IPS-NIHi7 (cell line): Measurements from ENCODE around the gene SNX7.

Source experiments
- DNase-seq: peaks from one replicate; pipeline ENCODE4 v3.0.0; 2012; ENCODE audit warnings: mixed read lengths; ENCODE audit errors: extremely low spot score

Gene SNX7

DNA sequence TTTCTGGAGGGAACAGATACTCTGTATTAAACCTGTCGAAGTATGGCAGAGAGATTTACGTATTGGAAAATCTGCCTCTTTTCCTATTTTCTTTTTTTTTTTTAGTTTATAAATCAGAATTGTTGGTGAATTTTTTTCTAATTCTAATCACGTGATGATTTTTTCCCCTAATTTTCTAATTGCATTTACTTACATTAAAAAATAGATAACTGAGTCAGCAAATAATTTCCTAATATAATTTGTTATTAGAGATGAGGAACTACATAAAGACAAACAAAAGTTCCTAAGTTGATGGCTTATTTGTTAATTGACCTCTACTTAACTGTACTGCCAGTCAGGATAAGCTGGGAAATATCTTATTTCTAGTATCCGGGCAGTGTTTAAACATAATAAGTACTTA is 34.6 kb downstream of the SNX7 start:
- no peak for DNase-seq

DNA sequence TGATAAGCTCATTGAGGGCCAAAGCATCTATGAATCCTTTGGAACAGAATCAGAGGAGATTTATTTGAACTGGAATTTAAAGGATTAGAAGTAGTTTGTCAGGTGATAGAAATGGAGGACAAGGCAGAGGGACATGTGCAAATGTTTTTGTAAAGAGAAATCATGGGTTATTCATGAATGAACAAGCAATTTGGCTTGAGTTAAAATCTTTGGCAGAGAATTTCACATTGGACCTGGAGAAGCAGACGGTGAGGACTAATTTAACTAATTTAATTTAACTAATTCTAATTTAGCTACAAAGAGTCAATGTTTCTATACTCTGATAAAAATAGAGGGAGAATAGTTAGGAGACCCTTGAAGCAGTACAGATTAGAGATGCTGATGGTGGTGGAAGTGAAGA is 36.3 kb downstream of the SNX7 start:
- no peak for DNase-seq

DNA sequence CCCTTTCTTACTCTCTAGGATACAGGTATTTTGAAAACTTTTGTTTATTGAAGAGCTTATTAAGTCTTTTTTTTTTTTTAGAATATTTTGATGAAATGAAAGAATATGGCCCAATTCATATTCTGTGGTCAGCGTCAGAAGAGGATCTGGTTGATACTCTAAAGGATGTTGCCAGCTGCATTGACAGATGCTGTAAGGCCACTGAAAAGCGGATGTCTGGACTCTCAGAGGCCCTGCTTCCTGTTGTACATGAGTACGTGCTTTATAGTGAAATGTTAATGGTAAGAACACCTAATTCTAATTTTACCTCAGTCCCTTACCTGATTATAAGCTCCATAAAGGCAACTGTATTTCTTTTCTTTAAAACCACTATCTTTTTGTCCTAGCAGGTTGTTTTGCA is 37.1 kb downstream of the SNX7 start:
- no peak for DNase-seq

DNA sequence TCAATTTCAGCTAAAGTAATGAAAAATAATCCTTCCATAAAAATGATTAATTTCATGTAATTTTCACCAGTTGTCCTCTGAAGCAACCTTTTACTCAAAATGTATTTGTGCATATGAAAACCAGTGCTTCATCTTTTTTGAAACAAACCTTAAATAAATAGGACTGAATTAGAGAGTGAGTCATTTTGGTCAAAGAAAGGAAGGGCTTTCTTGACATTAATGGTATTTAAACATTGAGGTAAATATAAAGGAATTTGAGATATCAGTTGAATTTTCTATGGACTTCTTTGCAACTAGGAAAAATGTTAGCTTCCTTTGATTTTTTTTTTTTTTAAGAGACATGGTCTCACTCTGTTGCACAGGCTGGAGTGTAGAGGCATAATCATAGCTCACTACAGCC is 38.7 kb downstream of the SNX7 start:
- no peak for DNase-seq

DNA sequence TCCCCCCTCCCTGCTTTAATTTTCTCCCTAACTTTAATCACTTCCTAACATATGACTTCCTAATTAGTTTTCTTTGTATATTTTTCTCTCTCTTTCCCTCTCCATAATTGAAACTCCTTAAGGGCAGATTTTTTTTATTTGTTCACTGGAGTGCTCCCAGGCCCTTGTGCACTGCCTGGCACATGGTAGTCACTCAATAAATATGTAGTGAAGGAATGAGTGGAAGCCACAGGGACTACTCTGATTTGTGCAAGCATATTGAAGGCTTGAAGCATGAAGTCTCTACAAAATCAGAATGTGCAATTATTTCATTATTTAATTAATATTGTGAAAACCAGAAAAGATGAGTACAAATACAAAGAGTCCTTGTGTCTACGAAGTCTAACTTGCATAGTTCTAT is 41.5 kb downstream of the SNX7 start:
- no peak for DNase-seq

DNA sequence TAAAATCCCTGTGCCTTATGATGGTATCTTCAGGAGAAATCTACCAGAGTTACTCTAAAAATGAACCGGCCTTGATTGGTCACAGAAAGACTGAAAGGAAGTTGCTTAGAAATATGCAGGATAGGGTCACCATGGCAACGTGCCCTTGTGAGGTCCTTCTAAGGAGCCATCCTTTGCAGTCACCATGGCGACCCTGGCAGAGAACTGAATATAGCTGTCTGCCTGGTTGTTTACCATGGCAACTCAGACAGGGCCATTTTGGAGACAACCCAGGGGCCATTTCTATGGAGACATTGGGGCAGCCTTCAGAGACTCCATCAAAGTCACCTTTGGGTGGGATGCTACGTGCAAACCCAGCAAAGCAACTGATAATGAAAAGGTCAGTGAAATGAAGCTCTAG is 43.0 kb downstream of the SNX7 start:
- DNase-seq = peak; percentile 14

DNA sequence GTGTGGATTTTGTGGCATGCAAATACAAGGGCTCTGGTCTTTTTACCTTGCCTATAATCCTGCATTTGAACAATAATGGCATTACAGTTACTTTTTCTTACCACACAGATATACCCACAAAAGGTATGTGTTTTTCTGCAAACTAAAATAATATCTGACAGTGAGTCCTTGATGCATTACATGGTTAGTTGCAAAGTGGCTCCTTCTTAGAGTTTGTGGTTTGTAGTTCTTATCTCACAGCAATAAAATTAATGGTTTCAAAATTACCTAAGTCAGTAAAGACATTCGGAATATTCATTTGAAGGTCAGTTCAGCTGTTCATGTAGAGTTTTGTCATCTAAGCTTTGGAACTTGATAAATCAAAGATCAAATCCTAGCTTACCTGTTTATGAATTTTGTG is 43.5 kb downstream of the SNX7 start:
- DNase-seq = no peak

DNA sequence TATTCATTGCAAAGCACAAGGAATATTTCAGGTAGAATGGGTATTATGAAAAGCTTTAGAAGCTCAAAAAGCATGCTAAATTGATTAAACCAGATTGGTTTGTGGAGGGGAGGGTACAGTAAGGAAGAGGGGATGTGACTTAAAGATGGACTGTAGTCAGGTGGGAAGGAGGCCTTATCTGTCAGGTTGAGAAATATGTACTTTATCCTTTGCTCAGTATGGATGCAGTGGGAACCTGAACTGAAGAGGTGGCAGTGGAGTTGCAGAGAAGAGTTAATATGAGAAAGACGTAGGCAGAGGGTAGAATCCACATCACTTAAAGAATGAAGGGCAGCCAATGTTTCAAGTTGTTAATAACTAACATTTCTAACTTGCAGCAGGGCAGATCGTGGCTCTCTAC is 44.1 kb downstream of the SNX7 start:
- DNase-seq = no peak

DNA sequence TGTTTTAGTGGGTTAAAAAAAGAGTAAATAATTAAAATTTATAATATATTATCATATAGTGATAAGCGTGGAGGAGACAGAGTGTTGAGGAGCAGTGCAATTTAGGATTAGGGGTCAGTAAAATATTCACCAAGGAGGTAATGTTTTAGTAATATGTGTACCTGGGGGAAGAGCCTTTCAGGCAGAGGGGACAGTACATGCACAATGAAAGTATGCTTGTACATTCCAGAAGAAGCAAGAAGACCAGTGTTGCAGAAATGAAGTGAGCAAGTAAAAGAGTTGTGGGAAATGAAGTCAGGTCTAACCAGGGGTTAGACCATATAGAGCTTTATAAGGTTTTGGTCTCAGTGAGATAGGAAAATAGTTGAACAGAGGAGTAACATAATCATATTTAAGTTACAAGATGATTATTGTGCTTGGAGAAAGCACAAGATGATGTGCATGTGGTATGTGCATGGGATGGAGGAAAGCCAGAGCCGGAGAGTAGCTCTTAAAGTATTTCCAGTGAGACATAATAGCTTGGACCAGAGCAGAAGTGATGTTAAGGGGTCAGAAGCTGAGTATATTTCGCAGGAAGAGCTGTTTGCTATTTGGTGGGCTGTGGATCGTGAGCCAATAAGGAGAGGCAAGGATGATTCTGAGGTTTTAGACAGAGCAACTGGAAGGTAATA is 44.8 kb downstream of the SNX7 start:
- DNase-seq = no peak

DNA sequence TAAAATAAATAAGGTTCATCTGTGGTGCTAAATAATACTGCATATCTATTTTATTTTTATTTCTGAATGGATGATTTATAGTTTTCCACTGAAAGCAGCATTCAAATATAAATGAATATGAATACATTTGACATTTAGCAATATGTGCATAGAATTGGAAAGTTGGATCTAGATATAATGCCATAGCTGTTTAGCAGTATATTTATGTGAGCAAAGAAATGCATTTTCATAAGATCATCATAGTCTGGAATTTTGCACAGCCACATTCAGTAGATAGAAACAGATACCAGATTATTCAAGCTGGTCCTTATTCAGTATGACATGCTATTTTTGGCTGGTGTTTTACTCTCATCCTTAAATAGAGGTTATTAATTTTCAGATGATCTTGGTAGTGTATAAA is 46.0 kb downstream of the SNX7 start:
- no peak for DNase-seq

DNA sequence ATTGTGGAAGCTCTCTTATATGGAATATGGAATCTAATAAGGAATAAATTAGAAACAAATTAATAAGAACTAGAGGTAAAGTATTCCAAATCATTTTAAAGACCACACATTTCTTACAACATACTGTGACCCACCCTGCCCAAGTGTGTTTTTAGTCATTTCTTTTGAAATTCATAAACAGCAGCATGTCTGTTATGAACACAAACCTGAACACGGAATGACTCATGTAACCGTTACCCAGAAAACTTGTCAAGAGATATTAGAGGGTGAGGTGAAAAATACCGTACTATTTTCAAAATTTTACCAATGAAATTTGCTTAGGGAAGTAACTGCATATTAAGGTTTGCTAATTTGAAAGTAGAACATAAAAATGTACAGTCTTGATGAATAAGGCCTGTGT is 48.4 kb downstream of the SNX7 start:
- DNase-seq = no peak

DNA sequence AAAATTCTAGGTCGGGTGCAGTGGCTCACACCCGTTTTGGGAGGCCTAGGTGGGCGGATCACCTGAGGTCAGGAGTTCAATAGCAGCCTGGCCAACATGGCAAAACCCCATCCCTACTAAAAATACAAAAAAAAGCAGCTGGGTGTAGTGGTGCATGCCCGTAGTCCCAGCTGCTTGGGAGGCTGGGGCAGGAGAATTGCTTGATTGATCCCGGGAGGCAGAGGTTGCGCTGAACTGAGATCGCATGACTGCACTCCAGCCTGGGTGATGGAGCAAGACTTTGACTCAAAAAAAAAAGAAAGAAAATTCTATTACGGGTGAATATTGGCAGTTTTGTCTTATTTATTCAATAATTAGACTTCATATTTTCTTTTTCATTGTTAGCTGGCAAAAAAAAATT is 62.1 kb downstream of the SNX7 start:
- DNase-seq = no peak

DNA sequence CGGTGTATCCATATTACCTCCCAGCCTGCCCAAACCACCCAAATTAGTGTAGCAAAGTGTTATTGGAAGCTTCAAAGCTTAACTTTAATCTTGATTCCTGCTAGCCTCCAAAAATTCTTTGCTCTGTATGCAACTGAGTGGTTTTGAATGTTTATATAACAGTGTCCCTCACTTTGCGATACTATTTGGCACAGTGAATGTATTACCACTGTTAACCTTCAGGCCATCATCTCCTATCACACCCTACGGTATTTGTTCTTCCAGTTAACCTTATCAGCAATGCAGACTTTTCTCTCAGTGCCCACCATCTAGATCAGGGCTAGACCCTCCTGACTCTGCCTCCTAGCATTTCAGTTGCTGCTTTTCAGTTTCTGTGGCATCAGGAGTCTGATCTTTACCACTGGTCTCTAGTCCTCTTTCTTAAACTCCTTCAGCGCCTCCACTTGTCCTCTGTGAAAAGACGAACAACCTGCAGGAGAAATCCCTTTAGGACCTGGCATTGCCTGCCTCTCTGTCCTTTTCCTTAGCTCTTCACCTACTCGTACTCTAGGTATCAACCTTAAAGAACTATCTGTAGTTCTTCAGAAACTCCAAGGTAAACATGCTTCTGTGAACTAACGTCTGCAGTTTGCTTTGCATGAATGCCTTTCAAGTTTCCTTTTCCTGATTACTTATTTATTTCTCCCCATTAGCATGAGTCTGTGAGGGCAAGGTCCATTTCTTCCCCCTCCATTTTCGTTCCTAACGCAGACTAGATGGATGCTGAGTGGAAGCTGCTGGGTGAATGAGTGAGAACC is 71.7 kb downstream of the SNX7 start:
- no peak for DNase-seq

DNA sequence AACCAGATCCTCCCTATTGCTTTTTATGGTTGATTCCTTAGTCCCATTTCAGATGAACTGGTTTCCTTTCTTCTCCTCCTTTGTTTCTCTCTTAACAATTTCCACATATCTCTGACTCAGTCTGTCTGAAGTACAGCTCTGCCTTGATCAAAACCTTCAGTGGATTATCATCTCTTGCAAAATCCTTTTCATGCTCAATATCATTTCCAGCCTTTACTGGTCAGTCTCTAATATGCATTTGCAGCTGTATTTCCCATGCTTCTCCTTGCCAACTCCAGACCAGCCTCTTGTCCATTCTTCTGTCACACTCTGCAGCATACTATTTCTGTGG is 72.2 kb downstream of the SNX7 start:
- no peak for DNase-seq

DNA sequence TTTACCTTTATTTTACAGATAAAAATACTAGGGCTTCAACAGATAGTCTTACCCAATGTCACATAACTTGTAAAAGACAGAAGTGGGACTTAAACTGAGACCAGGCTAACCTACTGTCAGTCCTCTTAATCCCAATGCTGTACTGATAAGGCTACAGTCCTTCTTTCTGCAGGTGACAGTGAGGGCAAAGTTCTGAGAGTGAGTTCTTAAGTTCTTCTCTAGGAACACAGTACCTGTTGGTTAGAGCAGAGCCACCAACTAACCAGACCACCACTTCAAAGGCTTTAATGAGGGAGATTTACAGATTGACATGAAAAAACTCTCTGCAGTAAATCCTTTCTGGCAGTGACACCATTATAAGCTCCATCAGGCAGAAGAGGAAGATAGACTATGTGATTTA is 74.2 kb downstream of the SNX7 start:
- DNase-seq = no peak

DNA sequence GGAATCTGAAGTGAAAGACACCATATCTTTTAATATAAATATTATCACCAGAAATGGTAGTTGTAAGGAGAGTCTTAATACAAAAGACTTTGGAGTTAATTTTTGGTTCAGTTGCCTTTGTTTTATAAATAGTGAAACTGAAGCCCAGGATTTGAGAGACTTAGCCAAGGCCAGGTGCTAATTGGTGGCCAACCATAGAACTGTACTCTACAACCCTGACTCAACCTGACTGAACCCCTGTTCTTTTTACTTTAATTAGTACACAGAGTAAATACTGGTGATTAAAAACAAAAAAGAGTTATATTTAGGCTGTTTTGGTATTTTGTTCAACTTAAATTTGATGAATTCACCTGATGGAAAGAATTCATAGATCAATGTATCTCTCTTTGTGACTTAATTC is 76.3 kb downstream of the SNX7 start:
- DNase-seq = no peak

DNA sequence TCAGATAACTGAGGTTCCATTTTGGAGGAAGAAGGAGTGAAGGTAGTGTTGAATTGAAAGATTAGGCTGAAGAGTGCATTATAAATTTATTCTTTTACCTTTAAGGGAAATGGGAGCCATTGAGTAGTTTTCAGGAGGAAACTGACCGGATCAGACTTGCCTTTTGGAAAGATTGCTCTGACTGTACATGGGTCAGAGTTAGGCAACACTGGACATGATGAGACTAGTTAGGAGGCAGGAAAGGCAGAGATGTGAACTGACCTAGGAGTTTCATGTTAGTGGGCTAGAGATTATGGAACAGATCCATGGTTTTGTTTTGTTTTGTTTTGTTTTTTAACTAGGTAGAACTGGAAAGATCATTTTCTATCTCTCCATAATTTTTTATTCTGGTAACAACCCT is 78.2 kb downstream of the SNX7 start:
- no peak for DNase-seq

DNA sequence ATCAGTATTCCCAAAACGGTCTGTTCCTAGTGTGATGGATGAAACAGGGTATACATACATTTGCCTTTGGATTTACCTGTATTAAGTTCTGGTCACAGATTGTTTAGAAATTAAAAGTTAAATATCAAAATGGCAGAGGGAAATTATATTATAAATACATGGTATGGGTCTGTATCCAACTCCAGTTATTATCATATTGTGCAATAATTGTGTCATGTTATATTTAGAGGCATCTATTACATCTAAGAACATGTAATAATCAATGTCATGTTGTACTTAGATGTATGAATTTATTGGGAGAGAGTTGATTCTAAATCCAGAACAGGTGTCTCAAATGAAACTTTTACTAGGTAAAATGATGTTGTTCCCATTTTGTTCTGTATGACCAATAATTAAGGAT is 79.6 kb downstream of the SNX7 start:
- no peak for DNase-seq

DNA sequence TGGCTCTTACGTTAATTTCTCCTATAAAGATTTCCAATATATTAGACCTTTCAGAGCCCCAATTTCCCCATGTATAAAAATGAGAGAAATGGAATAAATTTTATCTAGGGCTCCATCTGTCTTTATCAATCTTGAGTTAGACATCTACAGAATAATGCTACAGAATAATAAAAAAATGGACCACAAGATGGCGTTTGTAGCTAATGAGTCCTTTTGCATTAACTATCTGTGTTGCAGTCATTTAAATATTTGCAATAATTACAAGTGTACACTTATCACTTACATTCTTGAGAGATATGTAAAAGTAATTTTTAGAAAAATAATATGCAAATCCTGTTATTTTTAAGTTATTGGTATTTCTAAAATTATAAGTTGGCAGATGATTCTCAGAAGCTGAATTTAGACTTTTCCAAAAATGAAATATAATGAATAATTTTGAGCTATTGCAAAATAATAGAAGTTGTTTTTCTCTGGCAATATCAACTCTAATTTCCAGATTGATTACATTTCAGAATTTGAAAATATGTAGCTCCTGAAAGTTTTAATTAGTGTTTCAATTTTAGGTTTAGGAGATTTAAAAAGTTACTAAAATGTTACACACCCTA is 87.7 kb downstream of the SNX7 start:
- DNase-seq = no peak

DNA sequence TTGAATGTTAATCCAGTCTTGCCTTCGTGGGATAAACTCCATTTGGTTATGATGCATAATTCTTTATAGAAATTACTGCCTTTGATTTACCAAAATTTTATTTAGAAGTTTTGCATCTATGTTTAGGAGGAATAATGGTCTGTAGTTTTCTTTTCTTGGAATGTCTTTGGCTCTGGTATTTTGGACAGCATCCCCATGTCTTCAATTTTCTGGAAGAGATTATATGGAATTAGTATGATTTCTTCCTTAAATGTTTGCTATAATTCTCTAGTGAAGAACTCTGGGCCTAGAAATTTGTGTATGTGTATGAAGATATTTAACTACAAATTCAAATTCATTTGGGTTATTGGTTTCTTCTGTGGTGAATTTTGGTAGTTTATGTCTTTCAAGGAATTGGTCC is 92.7 kb downstream of the SNX7 start:
- no peak for DNase-seq

DNA sequence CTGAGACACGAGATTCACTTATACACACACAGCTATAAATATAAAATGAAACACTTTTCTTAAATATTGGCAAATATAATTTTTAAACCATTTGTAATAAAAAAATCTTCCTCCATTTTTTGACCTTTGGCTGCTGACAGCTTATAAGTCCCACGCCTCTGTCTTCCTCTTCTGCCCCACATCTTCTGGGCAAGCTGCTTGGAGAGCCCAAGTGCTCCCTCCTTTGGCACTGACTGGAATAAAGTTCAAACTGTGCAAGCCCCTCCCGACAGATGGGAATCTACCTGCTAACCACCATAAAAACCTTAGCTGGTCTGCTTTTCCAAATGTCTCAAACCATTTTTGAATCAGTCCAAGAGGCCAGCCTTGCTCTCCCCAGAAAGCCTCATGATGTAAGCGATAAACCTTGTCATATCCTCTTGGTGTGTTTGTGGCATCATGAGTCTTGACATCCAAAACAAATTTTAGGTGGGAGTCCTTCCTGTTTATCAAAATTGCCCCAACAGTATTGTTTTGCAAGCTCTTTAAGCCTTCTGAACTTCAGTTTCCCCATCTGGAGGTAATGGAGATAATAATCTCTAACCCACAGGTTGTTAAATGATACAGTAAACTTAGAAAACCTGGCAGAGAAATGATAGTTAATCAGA is 99.8 kb downstream of the SNX7 start:
- peak; percentile 53 for DNase-seq

DNA sequence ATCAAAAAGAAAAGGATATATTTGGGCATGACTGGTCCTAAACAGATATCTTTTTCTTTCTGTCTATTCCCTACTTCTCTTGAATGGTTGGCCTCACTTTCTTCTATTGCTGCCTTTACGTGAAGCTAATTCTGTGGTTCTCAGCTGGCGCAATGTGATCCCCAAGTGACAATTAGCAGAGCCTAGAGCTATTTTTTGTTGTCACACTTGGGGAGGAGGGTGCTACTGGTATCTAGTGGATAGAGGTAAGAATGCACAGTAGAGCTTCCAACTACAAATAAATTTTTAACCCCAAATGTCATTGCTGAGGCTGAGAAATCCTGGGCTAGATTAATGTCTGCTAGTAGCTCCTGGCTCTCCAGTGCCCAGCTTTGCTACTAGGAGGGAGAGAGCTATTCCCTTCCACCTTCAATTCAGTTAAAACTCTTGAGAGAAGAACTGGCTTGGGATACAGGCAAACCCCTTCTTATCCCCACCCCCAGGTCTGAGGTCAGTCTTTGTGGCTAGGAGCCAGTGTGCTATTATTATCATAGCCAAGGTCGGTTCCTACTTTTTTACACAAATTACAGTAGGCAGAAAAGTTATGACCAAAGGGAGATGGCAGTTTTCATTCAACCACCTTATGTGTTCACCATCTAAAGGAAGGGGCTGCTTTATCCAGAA is 102.1 kb downstream of the SNX7 start:
- DNase-seq = no peak
